Neural progenitor cell (in vitro differentiated cells): Measurements from ENCODE around the gene GPR6. TPM values are rescaled to one million over a fixed set of nuclear protein-coding genes. Genes with fewer than 3 reads are reported as not detected.

Experiments
- DNase-seq: peaks from one replicate; pipeline ENCODE4 v3.0.0-alpha.2; 2016; ENCODE audit warnings: low spot score
- H2AFZ ChIP-seq: fragments of 200-600 bp; sonication (generic); replicated peaks from 2 replicates; pipeline ENCODE4 v1.6.1; 2016; ENCODE audit warnings: antibody characterized with exemption
- H3F3A ChIP-seq: fragments of 200-600 bp; sonication (generic); 2 replicates; pipeline ENCODE4 v1.6.1; 2016; ENCODE audit warnings: antibody characterized with exemption, low read depth
- H3K27ac ChIP-seq: fragments of 200-600 bp; sonication (generic); 2 replicates; pipeline ENCODE4 v1.5.1; 2016; ENCODE audit warnings: mild to moderate bottlenecking
- H3K27me3 ChIP-seq: fragments of 200-600 bp; sonication (generic); 2 replicates; pipeline ENCODE4 v1.6.1; 2016; ENCODE audit warnings: mild to moderate bottlenecking, moderate library complexity
- H3K36me3 ChIP-seq: fragments of 200-600 bp; sonication (generic); 2 replicates; pipeline ENCODE4 v1.5.1; 2016
- H3K4me1 ChIP-seq: fragments of 200-600 bp; sonication (generic); 2 replicates; pipeline ENCODE4 v1.6.1; 2016; ENCODE audit warnings: mixed run types
- H3K4me2 ChIP-seq: fragments of 200-600 bp; sonication (generic); 2 replicates; pipeline ENCODE4 v1.6.1; 2016
- H3K4me3 ChIP-seq: fragments of 200-600 bp; sonication (generic); 2 replicates; pipeline ENCODE4 v1.5.1; 2016
- H3K79me2 ChIP-seq: fragments of 200-600 bp; sonication (generic); 2 replicates; pipeline ENCODE4 v1.6.1; 2016; ENCODE audit warnings: low read depth
- H3K9ac ChIP-seq: fragments of 200-600 bp; sonication (generic); 2 replicates; pipeline ENCODE4 v1.6.1; 2016
- H3K9me3 ChIP-seq: fragments of 200-600 bp; sonication (generic); 2 replicates; pipeline ENCODE4 v1.5.1; 2016; ENCODE audit warnings: low read depth
- H4K20me1 ChIP-seq: fragments of 200-600 bp; sonication (generic); 2 replicates; pipeline ENCODE4 v1.6.1; 2016; ENCODE audit warnings: low read depth
- H3K27ac Mint-ChIP-seq: 3 replicates; pipeline ENCODE4 v1.8.0; 2021; ENCODE audit warnings: mixed read lengths
- H3K27me3 Mint-ChIP-seq: 2 replicates; pipeline ENCODE4 v1.8.0; 2022; ENCODE audit warnings: low read depth, mild to moderate bottlenecking, inconsistent platforms, moderate library complexity, mixed read lengths; ENCODE audit not compliant: insufficient read depth
- H3K36me3 Mint-ChIP-seq: 3 replicates; pipeline ENCODE4 v1.8.0; 2021; ENCODE audit warnings: mixed read lengths
- H3K4me1 Mint-ChIP-seq: 3 replicates; pipeline ENCODE4 v1.8.0; 2021; ENCODE audit warnings: mixed read lengths
- H3K4me3 Mint-ChIP-seq: 3 replicates; pipeline ENCODE4 v1.8.0; 2021; ENCODE audit warnings: mild to moderate bottlenecking, moderate library complexity, mixed read lengths
- H3K9me3 Mint-ChIP-seq: 3 replicates; pipeline ENCODE4 v1.8.0; 2020; ENCODE audit warnings: mixed read lengths
- CTCF ChIP-seq: fragments of 200-600 bp; sonication (generic); IDR thresholded peaks from 2 replicates; pipeline ENCODE4 v1.5.1; 2017; ENCODE audit warnings: antibody characterized with exemption, mild to moderate bottlenecking
- EZH2 ChIP-seq: fragments of 200-600 bp; sonication (generic); IDR thresholded peaks from 2 replicates; pipeline ENCODE4 v1.6.1; 2017; ENCODE audit warnings: antibody characterized with exemption, mild to moderate bottlenecking, moderate library complexity
- EZH2phosphoT487 ChIP-seq: fragments of 200-600 bp; sonication (generic); IDR thresholded peaks from 2 replicates; pipeline ENCODE4 v1.6.1; 2017; ENCODE audit warnings: antibody characterized with exemption
- total RNA-seq: library from RNA; depleted of rRNA; stranded (reverse); fragments of >200 nt; gene quantifications from 2 replicates; pipeline ENCODE4 v1.2.3, GENCODE V29; 2015; ENCODE audit warnings: low replicate concordance

The GPR6 gene
- total RNA-seq, 1 donor from 2014 or later = not detected

DNA sequence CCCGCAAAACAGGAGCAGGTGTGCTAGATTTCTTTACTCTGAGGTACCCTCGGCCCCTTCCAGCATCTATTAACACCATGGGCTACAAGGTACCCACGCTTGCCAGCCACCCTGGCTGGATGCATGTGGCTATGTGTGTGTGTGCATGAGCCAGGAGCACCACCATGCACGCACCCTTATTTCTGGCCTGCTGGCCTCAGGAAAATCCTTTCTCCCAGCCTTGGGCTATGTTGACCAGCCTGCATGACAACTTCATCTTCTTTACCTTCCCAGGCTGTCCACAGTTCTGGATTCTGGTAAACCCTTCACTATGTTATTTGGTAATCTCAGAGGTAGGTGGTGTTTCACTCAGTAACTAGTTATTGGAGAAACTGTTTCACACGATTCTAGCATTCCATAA is 40.4 kb downstream of the GPR6 start:
- Histone ChIP-seq H3K36me3 (no peaks in the 10 kb centered on the region), H3K4me3 (no peak overlapping the region), H3K9ac (no peak overlapping the region), H2AFZ (no peak overlapping the region), H3K4me2 (no peak overlapping the region), H3K79me2 (no peaks in the 10 kb centered on the region), H3F3A (no peaks in the 10 kb centered on the region), H3K4me1 (peaks cover 7% of the 10 kb centered on the region), H3K9me3 (no peaks in the 10 kb centered on the region), H3K27ac (no peak overlapping the region), H4K20me1 (no peaks in the 10 kb centered on the region), H3K27me3 (no peaks in the 10 kb centered on the region)
- no peaks in the 10 kb centered on the region for H3K27me3 Mint-ChIP-seq
- H3K4me3 Mint-ChIP-seq = no peak overlapping the region
- H3K9me3 Mint-ChIP-seq = no peaks in the 10 kb centered on the region
- no peak for DNase-seq
- no peak for TF ChIP-seq EZH2phosphoT487
- no peak for TF ChIP-seq CTCF
- no peak for TF ChIP-seq EZH2
- peaks cover 5% of the 10 kb centered on the region for H3K4me1 Mint-ChIP-seq
- H3K36me3 Mint-ChIP-seq = no peaks in the 10 kb centered on the region
- H3K27ac Mint-ChIP-seq = no peak overlapping the region

DNA sequence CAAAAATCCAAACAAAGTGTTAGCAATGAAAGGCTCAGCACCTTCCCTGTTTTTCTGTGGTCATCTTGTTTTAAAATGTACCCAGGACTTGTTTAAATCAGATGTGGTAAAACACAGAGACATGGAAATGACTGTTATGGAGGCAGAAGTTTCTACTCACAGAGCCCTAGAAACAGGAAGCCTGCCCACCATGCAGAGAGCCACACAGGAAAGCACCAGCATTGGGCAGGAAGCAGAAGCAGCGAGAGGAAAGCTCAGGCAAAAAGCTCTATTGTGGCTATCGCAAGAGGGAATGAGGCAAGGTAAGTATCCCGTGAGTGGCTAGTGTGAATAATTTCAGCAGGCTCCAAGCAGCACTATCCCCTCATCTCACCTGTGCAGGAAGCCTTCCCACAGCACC is 42.8 kb downstream of the GPR6 start:
- H3K27me3 Mint-ChIP-seq = peaks cover 7% of the 10 kb centered on the region
- Histone ChIP-seq H3K4me3 (no peak overlapping the region), H3K36me3 (no peaks in the 10 kb centered on the region), H3K4me1 (peaks cover 7% of the 10 kb centered on the region), H3K9ac (no peak overlapping the region), H3K79me2 (no peaks in the 10 kb centered on the region), H4K20me1 (no peaks in the 10 kb centered on the region), H3K9me3 (no peaks in the 10 kb centered on the region), H3K27ac (no peak overlapping the region), H3K27me3 (no peaks in the 10 kb centered on the region), H3K4me2 (no peak overlapping the region), H3F3A (no peaks in the 10 kb centered on the region), H2AFZ (peak overlapping the region; percentile 42)
- DNase-seq = no peak
- no peak overlapping the region for H3K27ac Mint-ChIP-seq
- no peaks in the 10 kb centered on the region for H3K36me3 Mint-ChIP-seq
- H3K4me3 Mint-ChIP-seq = no peak overlapping the region
- TF ChIP-seq EZH2 = no peak
- no peak for TF ChIP-seq EZH2phosphoT487
- no peak for TF ChIP-seq CTCF
- H3K9me3 Mint-ChIP-seq = peaks cover 6% of the 10 kb centered on the region
- peaks cover 5% of the 10 kb centered on the region for H3K4me1 Mint-ChIP-seq

DNA sequence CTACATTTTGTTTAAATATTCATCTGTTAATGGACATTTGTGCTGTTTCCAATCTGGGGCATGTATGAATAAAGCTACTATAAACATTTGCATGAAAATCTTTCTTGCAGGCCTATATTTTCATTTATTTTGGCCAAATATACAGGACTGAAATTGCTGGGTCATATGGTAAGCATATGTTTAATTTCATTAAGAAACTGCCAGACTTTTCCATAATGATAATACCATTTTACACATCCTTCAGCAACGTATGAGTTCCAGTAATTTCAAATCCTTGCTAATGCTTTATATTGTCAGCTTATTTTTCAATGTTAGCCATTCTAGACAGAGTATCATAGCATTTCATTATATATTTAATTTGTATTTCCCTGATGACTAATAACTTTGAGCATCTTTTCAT is 51.0 kb downstream of the GPR6 start:
- Mint-ChIP-seq H3K9me3 (peaks cover 8% of the 10 kb centered on the region), H3K27me3 (peaks cover 11% of the 10 kb centered on the region)
- no peak for DNase-seq

More for the DNA sequence above, 51.0 kb downstream of the GPR6 start:
- H3K79me2 ChIP-seq = no peaks in the 10 kb centered on the region
- H3K9ac ChIP-seq = no peak overlapping the region
- no peak overlapping the region for H3K4me3 ChIP-seq
- no peaks in the 10 kb centered on the region for H3K36me3 ChIP-seq
- no peak for TF ChIP-seq CTCF
- no peak for TF ChIP-seq EZH2
- TF ChIP-seq EZH2phosphoT487 = no peak
- H3K4me1 ChIP-seq = no peaks in the 10 kb centered on the region
- peaks cover 5% of the 10 kb centered on the region for H3K4me1 Mint-ChIP-seq
- no peak overlapping the region for H3K27ac ChIP-seq
- no peak overlapping the region for H2AFZ ChIP-seq
- no peaks in the 10 kb centered on the region for H3K36me3 Mint-ChIP-seq
- H3K4me2 ChIP-seq = no peak overlapping the region
- no peaks in the 10 kb centered on the region for H3F3A ChIP-seq
- H3K27ac Mint-ChIP-seq = no peak overlapping the region
- no peaks in the 10 kb centered on the region for H3K27me3 ChIP-seq
- no peak overlapping the region for H3K4me3 Mint-ChIP-seq
- no peaks in the 10 kb centered on the region for H4K20me1 ChIP-seq
- H3K9me3 ChIP-seq = no peaks in the 10 kb centered on the region

Other genes with a start within 250 kb of the GPR6 start
- 57.8 and 81.1 TPM in 2 replicates for gene WASF1, start 201.4 kb downstream of the GPR6 start, total RNA-seq
- gene CDC40, start 202.1 kb downstream of the GPR6 start, total RNA-seq = 24.9 and 40.1 TPM in 2 replicates